ENCODE measurements around the gene ZNF784.

Gene ZNF784

DNA sequence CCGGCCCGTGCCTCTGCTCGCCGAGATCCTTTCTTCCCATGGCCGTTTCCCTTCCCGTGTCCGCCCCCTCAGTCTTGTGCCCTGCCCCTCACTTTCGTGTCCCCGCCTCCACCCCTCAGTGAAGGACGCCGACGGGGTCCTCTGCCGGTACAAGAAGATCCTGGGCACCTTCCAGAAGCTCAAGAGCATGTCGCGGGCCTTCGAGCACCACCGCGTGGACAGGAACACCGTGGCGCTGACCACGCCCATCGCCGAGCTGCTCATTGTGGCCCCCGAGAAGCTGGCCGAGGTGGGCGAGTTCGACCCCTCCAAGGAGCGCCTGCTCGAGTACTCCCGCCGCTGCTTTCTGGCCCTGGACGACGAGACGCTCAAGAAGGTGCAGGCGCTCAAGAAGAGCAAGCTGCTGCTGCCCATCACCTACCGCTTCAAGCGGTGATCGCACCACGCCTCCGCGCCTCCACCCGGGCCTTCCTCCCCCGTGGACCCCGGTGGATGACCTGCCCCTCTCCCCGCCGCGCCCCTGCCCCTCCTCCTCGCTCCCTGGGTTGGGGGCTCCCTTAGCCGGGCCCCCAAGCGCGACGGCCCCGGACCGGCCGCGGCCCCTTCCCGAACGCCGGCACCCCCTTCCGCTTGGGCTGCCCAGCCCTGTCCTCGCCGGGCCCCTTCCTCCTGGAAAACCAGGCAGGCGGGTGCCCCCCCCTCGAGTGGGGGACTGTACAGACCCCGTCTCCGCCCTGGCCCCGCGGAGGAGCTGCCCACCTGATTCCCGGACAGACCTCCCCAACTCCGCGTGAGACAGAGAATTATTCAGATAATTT lies 28.2 kb upstream of the ZNF784 start:
- H3K4me3 ChIP-seq (ENCODE audit: low read depth, low read length): no peak overlapping the region
- TF ChIP-seq, protein P1, sequence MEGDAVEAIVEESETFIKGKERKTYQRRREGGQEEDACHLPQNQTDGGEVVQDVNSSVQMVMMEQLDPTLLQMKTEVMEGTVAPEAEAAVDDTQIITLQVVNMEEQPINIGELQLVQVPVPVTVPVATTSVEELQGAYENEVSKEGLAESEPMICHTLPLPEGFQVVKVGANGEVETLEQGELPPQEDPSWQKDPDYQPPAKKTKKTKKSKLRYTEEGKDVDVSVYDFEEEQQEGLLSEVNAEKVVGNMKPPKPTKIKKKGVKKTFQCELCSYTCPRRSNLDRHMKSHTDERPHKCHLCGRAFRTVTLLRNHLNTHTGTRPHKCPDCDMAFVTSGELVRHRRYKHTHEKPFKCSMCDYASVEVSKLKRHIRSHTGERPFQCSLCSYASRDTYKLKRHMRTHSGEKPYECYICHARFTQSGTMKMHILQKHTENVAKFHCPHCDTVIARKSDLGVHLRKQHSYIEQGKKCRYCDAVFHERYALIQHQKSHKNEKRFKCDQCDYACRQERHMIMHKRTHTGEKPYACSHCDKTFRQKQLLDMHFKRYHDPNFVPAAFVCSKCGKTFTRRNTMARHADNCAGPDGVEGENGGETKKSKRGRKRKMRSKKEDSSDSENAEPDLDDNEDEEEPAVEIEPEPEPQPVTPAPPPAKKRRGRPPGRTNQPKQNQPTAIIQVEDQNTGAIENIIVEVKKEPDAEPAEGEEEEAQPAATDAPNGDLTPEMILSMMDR (IDR thresholded peaks at IDR 0.05; ENCODE audit: low read depth, low read length, missing control alignments): no peak
- DNase-seq (ENCODE audit: low read depth): no peak
- in situ Hi-C loops (cut with HindIII; ENCODE audit: low sequenced_read_pairs): no loop called here

DNA sequence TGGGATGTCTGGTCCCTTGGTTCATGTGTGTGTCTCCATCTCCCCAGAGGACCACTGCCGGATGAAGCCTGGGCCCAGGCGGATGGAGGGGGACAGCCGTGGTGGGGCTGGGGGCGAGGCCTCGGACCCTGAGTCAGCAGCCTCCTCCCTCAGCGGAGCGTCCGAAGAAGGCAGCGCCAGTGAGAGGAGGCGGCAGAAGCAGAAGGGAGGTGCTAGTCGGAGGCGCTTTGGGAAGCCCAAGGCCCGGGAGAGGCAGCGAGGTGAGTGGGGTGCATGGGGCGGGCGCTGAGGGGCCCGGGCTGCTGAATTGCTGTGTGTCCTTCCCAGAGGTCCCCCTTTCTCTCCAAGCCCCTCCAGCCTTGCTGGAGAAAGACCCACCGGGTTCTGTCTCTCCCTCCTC lies 26.9 kb upstream of the ZNF784 start:
- in situ Hi-C loops (cut with HindIII; ENCODE audit: low sequenced_read_pairs): no loop called here
- TF ChIP-seq, protein P1 (IDR thresholded peaks at IDR 0.05; ENCODE audit: low read depth, low read length, missing control alignments): no peak
- H3K4me3 ChIP-seq (ENCODE audit: low read depth, low read length): no peak overlapping the region
- DNase-seq (ENCODE audit: low read depth): no peak

GRCh38 chr19:55650602-55651230 lies 26.4 kb upstream of the ZNF784 start:
- in situ Hi-C loops (cut with HindIII; ENCODE audit: low sequenced_read_pairs): no loop called here
- DNase-seq (ENCODE audit: low read depth): no peak
- TF ChIP-seq, protein P1 (IDR thresholded peaks at IDR 0.05; ENCODE audit: low read depth, low read length, missing control alignments): no peak
- H3K4me3 ChIP-seq (ENCODE audit: low read depth, low read length): no peak overlapping the region

GRCh38 chr19:55650126-55650557 lies 25.8 kb upstream of the ZNF784 start:
- DNase-seq (ENCODE audit: low read depth): no peak
- TF ChIP-seq, protein P1 (IDR thresholded peaks at IDR 0.05; ENCODE audit: low read depth, low read length, missing control alignments): no peak
- H3K4me3 ChIP-seq (ENCODE audit: low read depth, low read length): no peak overlapping the region
- in situ Hi-C loops (cut with HindIII; ENCODE audit: low sequenced_read_pairs): no loop called here

- peak overlapping the region; percentile 76 for H3K4me3 ChIP-seq (ENCODE audit: low read depth, low read length)
- no peak for DNase-seq (ENCODE audit: low read depth)
- TF ChIP-seq, protein P1 (IDR thresholded peaks at IDR 0.05; ENCODE audit: low read depth, low read length, missing control alignments): no peak
- in situ Hi-C loops (cut with HindIII; ENCODE audit: low sequenced_read_pairs): no loop called here
These were observed 25.1 kb upstream of the ZNF784 start for GRCh38 chr19:55649268-55650125.

GRCh38 chr19:55648585-55649267 lies 24.4 kb upstream of the ZNF784 start:
- in situ Hi-C loops (cut with HindIII; ENCODE audit: low sequenced_read_pairs): no loop called here
- TF ChIP-seq, protein P1 (IDR thresholded peaks at IDR 0.05; ENCODE audit: low read depth, low read length, missing control alignments): no peak
- no peak for DNase-seq (ENCODE audit: low read depth)
- peak overlapping the region; percentile 76 for H3K4me3 ChIP-seq (ENCODE audit: low read depth, low read length)

Measured in astrocyte of the cerebellum (primary cell).